HepG2 (cell line): ENCODE results near the gene UQCR11.

Experiments
- BCLAF1 ChIP-seq: fragments of 450-650 bp; IDR thresholded peaks from 2 replicates; pipeline ENCODE4 v1.6.1; 2017; ENCODE audit warnings: mild to moderate bottlenecking
- KLF16 ChIP-seq, 2 experiments: sonication (generic) in 1 of 2; formaldehyde crosslinking in 1 of 2; IDR thresholded peaks; 2 replicates each; pipeline versions ENCODE4 v1.6.1 to v1.8.0; 2016 to 2023; ENCODE audit warnings: missing genetic modification reagents in 2 of 2, missing compliant biosample characterization in 1 of 2

DNA sequence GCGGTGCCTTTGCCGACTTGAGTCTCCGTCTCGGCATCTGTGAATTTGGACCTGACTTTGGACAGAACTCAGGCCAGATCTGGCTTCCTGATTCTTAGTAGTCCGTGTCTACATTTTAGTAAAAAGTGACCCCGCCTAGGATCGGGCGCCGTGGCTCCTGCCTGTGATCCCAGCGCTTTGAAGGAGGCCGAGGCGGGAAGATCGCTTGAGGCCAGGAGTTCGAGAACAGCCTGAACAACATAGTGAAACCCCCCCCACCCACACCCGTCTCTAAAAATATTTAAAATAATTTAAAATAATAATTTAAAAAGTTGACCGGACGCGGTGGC, 48.0 kb upstream of the UQCR11 start:
- TF ChIP-seq KLF16 (CRISPR knock-in tag; IDR thresholded peaks at IDR 0.05), result no peak
- no peak for TF ChIP-seq BCLAF1
